HCT116 (cell line): ENCODE data around the gene NMU.
"Not testable (repeated sequence)": the region's sequence is repeated elsewhere in the genome, so short reads cannot be mapped to it uniquely, and the experiment has no call there.

ENCODE experiments used
- EZH2 ChIP-seq: fragments of 200-600 bp; sonication (generic); IDR thresholded peaks from 2 replicates; pipeline ENCODE4 v1.6.1; 2017; ENCODE audit warnings: antibody characterized with exemption, mixed run types
- EZH2phosphoT487 ChIP-seq: fragments of 200-600 bp; IDR thresholded peaks from 2 replicates; pipeline ENCODE4 v1.6.1; 2018; ENCODE audit warnings: antibody characterized with exemption, borderline replicate concordance

GRCh38 chr4:55551964-55552363 lies 84.1 kb downstream of the NMU start:
- not testable (repeated sequence) for TF ChIP-seq EZH2, EZH2phosphoT487
